Coronary artery (tissue), 2 donors: Measurements from ENCODE around the gene SESN2.

Source experiments
- DNase-seq: peaks from one replicate; pipeline ENCODE4 v3.0.0-alpha.2; 2017; ENCODE audit warnings: low spot score
- H3K27ac ChIP-seq, 2 donors: fragments of 200-600 bp; sonication (generic); one replicate each; pipeline ENCODE4 v1.5.1; 2016 to 2019
- H3K4me3 ChIP-seq: fragments of 200-600 bp; sonication (generic); 2 replicates; pipeline ENCODE4 v1.5.1; 2016; ENCODE audit warnings: mild to moderate bottlenecking, moderate library complexity
- TF ChIP-seq, protein P1 (sequence below): fragments of 200-600 bp; sonication (generic); IDR thresholded peaks from one replicate; pipeline ENCODE4 v1.5.1; 2019; ENCODE audit warnings: antibody characterized with exemption

Gene SESN2

GRCh38 chr1:28329395-28330153, 70.3 kb downstream of the SESN2 start:
- H3K4me3 ChIP-seq: peak overlapping the region; percentile 70
- DNase-seq: no peak
- H3K27ac ChIP-seq: peak overlapping the region; percentile 77 to 87
- TF ChIP-seq, protein P1, sequence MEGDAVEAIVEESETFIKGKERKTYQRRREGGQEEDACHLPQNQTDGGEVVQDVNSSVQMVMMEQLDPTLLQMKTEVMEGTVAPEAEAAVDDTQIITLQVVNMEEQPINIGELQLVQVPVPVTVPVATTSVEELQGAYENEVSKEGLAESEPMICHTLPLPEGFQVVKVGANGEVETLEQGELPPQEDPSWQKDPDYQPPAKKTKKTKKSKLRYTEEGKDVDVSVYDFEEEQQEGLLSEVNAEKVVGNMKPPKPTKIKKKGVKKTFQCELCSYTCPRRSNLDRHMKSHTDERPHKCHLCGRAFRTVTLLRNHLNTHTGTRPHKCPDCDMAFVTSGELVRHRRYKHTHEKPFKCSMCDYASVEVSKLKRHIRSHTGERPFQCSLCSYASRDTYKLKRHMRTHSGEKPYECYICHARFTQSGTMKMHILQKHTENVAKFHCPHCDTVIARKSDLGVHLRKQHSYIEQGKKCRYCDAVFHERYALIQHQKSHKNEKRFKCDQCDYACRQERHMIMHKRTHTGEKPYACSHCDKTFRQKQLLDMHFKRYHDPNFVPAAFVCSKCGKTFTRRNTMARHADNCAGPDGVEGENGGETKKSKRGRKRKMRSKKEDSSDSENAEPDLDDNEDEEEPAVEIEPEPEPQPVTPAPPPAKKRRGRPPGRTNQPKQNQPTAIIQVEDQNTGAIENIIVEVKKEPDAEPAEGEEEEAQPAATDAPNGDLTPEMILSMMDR: no peak
